Activated CD4-positive, alpha-beta T cell treated with anti-CD3 and anti-CD28 coated beads, Interleukin-2, Interleukin-6, amounts not matched to agents 100 ng/mL and 50 ng/mL, durations not matched to agents 16 hours and 8 hours (primary cell): ENCODE data around the gene IGF2BP2.
"Not testable (repeated sequence)": the region's sequence is repeated elsewhere in the genome, so short reads cannot be mapped to it uniquely, and the experiment has no call there.

Experiments used
- DNase-seq: peaks from one replicate; pipeline ENCODE4 v3.0.0-alpha.2; 2020

Gene IGF2BP2

GRCh38 chr3:185825006-185825638, at the start of gene IGF2BP2:
Gene IGF2BP2, minus strand, starts transcription at chr3:185825042. Its CDS starts 82 bp downstream, at chr3:185824960.
- peak; percentile 62 for DNase-seq

GRCh38 chr3:185874119-185874518, 49.3 kb upstream of the IGF2BP2 start:
- DNase-seq, result no peak

GRCh38 chr3:185867650-185868049, 42.8 kb upstream of the IGF2BP2 start:
- DNase-seq, result no peak

GRCh38 chr3:185866995-185867394, 42.2 kb upstream of the IGF2BP2 start:
- no peak for DNase-seq

- no peak for DNase-seq
These were observed 41.7 kb upstream of the IGF2BP2 start for GRCh38 chr3:185866555-185866954.

GRCh38 chr3:185865247-185865646, 40.4 kb upstream of the IGF2BP2 start:
- no peak for DNase-seq

- no peak for DNase-seq
These were observed 39.9 kb upstream of the IGF2BP2 start for GRCh38 chr3:185864767-185865166.

GRCh38 chr3:185862920-185863319, 38.1 kb upstream of the IGF2BP2 start:
- no peak for DNase-seq

GRCh38 chr3:185859294-185859972, 34.6 kb upstream of the IGF2BP2 start:
- no peak for DNase-seq

GRCh38 chr3:185858502-185859225, 33.8 kb upstream of the IGF2BP2 start:
- no peak for DNase-seq

- no peak for DNase-seq
These were observed 32.4 kb upstream of the IGF2BP2 start for GRCh38 chr3:185857208-185857607.

GRCh38 chr3:185856652-185857051, 31.8 kb upstream of the IGF2BP2 start:
- DNase-seq, result no peak

- not testable (repeated sequence) for DNase-seq
These were observed 28.9 kb upstream of the IGF2BP2 start for GRCh38 chr3:185853771-185854170.

- no peak for DNase-seq
These were observed 27.8 kb upstream of the IGF2BP2 start for GRCh38 chr3:185852635-185853034.

- no peak for DNase-seq
These were observed 27.1 kb upstream of the IGF2BP2 start for GRCh38 chr3:185851959-185852358.

- DNase-seq, result no peak
These were observed 26.2 kb upstream of the IGF2BP2 start for GRCh38 chr3:185851046-185851445.

- no peak for DNase-seq
These were observed 22.7 kb upstream of the IGF2BP2 start for GRCh38 chr3:185847506-185847905.

GRCh38 chr3:185846037-185846436, 21.2 kb upstream of the IGF2BP2 start:
- DNase-seq, result no peak

GRCh38 chr3:185844051-185844450, 19.2 kb upstream of the IGF2BP2 start:
- DNase-seq, result no peak

- no peak for DNase-seq
These were observed 18.8 kb upstream of the IGF2BP2 start for GRCh38 chr3:185843635-185844034.

- no peak for DNase-seq
These were observed 18.3 kb upstream of the IGF2BP2 start for GRCh38 chr3:185843126-185843525.

GRCh38 chr3:185842241-185842640, 17.4 kb upstream of the IGF2BP2 start:
- no peak for DNase-seq

- DNase-seq, result not testable (repeated sequence)
These were observed 13.7 kb upstream of the IGF2BP2 start for GRCh38 chr3:185838417-185838989.

GRCh38 chr3:185837414-185837813, 12.6 kb upstream of the IGF2BP2 start:
- DNase-seq, result no peak
